NT2/D1 (cell line): ENCODE measurements around the gene IL10RB.

Source experiments
- SUZ12 ChIP-seq: IDR thresholded peaks from 2 replicates; pipeline ENCODE4 v1.6.1; 2011; ENCODE audit not compliant: insufficient read length, insufficient read depth; ENCODE audit errors: extremely low read depth
- YY1 ChIP-seq: IDR thresholded peaks from 2 replicates; pipeline ENCODE4 v1.6.1; 2011; ENCODE audit not compliant: insufficient read length, insufficient read depth
- ZNF274 ChIP-seq: IDR thresholded peaks from 2 replicates; pipeline ENCODE4 v1.6.1; 2011; ENCODE audit warnings: mild to moderate bottlenecking, low read depth, low read length

DNA sequence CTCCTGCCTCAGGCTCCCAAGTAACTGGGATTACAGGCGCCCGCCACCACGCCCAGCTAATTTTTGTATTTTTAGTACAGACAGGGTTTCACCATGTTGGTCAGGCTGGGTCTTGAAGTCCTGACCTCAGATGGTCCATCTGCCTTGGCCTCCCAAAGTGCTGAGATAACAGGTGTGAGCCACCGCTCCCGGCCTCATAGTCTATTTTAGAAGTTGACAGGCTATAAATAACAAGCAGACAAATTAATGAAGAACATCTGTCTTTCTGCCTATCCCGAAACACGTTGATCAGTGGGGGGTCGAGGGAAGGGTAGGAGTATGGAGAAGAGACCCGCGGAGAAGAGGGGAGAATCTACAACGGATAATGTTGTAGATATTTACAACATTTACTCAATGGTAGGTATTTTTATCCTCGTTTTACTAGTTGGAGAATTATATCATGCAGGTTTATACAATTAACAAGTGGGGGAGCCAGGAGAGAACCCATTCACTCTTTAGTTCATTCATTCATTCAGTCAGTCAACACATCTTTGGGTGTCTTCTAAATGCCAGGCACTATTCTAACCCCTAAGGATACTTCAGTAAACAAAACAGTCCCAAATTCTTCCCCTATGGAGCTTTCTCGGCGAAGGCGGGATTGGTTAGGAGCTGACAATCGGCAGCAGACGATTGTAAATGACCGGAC, 36.9 kb upstream of the IL10RB start:
- TF ChIP-seq ZNF274 (no peak), YY1 (no peak), SUZ12 (no peak)
